GM12878 (cell line): ENCODE data around the gene SLC25A42. TPM values are rescaled to one million over a fixed set of nuclear protein-coding genes. Genes with fewer than 3 reads are reported as not detected.
A peak's percentile ranks its signal among the peaks of the same experiment; 100 is the strongest.

Source experiments
- ATAC-seq: fragments of 200-7000 bp; cut with Tn5 transposase; 3 replicates; pipeline ENCODE4 v1.9.1; 2020; ENCODE audit warnings: mild to moderate bottlenecking, moderate library complexity
- BruUV-seq: library from RNA; stranded (reverse); fragments of 400-500 nt; replicated peaks from 2 replicates; lab custom pipeline; 2021; lab: Mats Ljungman, UMichigan
- CTCF ChIA-PET: fragments of 300-600 bp; sonication (Branson Sonifier 250); formaldehyde crosslinking; extraction: SDS; loops from one replicate; lab custom pipeline; 2021; ENCODE audit warnings: inconsistent platforms; lab: Yijun Ruan, JAX
- POLR2A ChIA-PET: fragments of 350-600 bp; formaldehyde crosslinking; extraction: SDS; loops from one replicate; lab custom pipeline; 2021; ENCODE audit warnings: inconsistent platforms; lab: Charles Lee
- RAD21 ChIA-PET: fragments of 300-600 bp; sonication (Branson Sonifier 250); formaldehyde crosslinking; loops from one replicate; lab custom pipeline; 2023; ENCODE audit warnings: antibody characterized with exemption; ENCODE audit not compliant: unreplicated experiment; lab: Charles Lee
- SMC1A ChIA-PET: fragments of 300-600 bp; sonication (Branson Sonifier 250); formaldehyde crosslinking; loops from one replicate; lab custom pipeline; 2023; ENCODE audit not compliant: unreplicated experiment, uncharacterized antibody; lab: Charles Lee
- DNase-seq: peaks from one replicate; pipeline ENCODE4 v3.0.0-alpha.2; 2011; ENCODE audit warnings: low read depth, low spot score
- FAIRE-seq: peaks from 3 replicates; lab custom pipeline; 2011; peaks lifted over from hg19 to GRCh38; lab: Jason Lieb, UNC
- H2AFZ ChIP-seq: 2 replicates; pipeline ENCODE4 v1.6.0; 2011; ENCODE audit warnings: low read depth, low read length, control low read depth; ENCODE audit not compliant: control insufficient read depth
- H3K27ac ChIP-seq: 2 replicates; pipeline ENCODE4 v1.5.1; 2011; ENCODE audit warnings: control low read depth; ENCODE audit not compliant: control insufficient read depth, insufficient read depth
- H3K27me3 ChIP-seq, 2 experiments: replicated peaks in 1 of 2; 2 replicates each; pipeline versions ENCODE4 v1.6.0 to v1.6.1; 2011; ENCODE audit warnings: low read length in 1 of 2; ENCODE audit not compliant: control insufficient read depth in 2 of 2, insufficient read depth in 2 of 2
- H3K36me3 ChIP-seq, 2 experiments: 2 replicates each; pipeline ENCODE4 v1.5.1; 2011; ENCODE audit warnings: low read length in 1 of 2; ENCODE audit not compliant: control insufficient read depth in 2 of 2, insufficient read depth in 2 of 2
- H3K4me1 ChIP-seq: 2 replicates; pipeline ENCODE4 v1.6.1; 2011; ENCODE audit warnings: mild to moderate bottlenecking, low read length, moderate library complexity, mixed read lengths; ENCODE audit not compliant: control insufficient read depth, insufficient read depth
- H3K4me2 ChIP-seq: 2 replicates; pipeline ENCODE4 v1.6.0; 2011; ENCODE audit warnings: control low read depth; ENCODE audit not compliant: control insufficient read depth, insufficient read depth
- H3K4me3 ChIP-seq: fragments of 200-600 bp; sonication (generic); 2 replicates; pipeline ENCODE4 v1.5.1; 2016
- H3K79me2 ChIP-seq: 2 replicates; pipeline ENCODE4 v1.6.0; 2011; ENCODE audit warnings: low read length; ENCODE audit not compliant: control insufficient read depth, insufficient read depth
- H3K9ac ChIP-seq: 2 replicates; pipeline ENCODE4 v1.8.0; 2011; ENCODE audit warnings: low read length, control low read depth, mixed read lengths; ENCODE audit not compliant: control insufficient read depth, insufficient read depth
- H3K9me3 ChIP-seq: replicated peaks from 3 replicates; pipeline ENCODE4 v1.5.1; 2011; ENCODE audit warnings: mild to moderate bottlenecking, low read length; ENCODE audit not compliant: control insufficient read depth, insufficient read depth
- H4K20me1 ChIP-seq: 2 replicates; pipeline ENCODE4 v1.6.0; 2011; ENCODE audit not compliant: control insufficient read depth, insufficient read depth
- ASH2L ChIP-seq: fragments of 300-600, 200-600 bp; sonication (generic); IDR thresholded peaks from 2 replicates; pipeline ENCODE4 v1.6.1; 2017; ENCODE audit warnings: low read depth, mild to moderate bottlenecking, borderline replicate concordance
- ATF3 ChIP-seq: IDR thresholded peaks from 2 replicates; pipeline ENCODE4 v1.6.1; 2011; ENCODE audit warnings: low read depth, mild to moderate bottlenecking, low read length, moderate library complexity, borderline replicate concordance; ENCODE audit errors: extremely low read depth
- CBFB ChIP-seq: IDR thresholded peaks from 2 replicates; pipeline ENCODE4 v1.6.1; 2016; ENCODE audit warnings: antibody characterized with exemption, low read depth
- GABPA ChIP-seq: IDR thresholded peaks from 2 replicates; pipeline ENCODE4 v1.6.1; 2014; ENCODE audit warnings: antibody characterized with exemption, low read depth, mild to moderate bottlenecking, inconsistent platforms
- HDAC2 ChIP-seq: fragments of 200-600 bp; sonication (generic); IDR thresholded peaks from 2 replicates; pipeline ENCODE4 v1.6.1; 2017
- HDGF ChIP-seq: fragments of 450-650 bp; IDR thresholded peaks from 2 replicates; pipeline ENCODE4 v1.6.1; 2016; ENCODE audit warnings: antibody characterized with exemption
- MYC ChIP-seq: IDR thresholded peaks from 2 replicates; pipeline ENCODE4 v1.6.1; 2011; ENCODE audit warnings: mild to moderate bottlenecking, low read length, moderate library complexity, inconsistent platforms; ENCODE audit not compliant: insufficient read depth, insufficient replicate concordance, insufficient read length, severe bottlenecking
- NBN ChIP-seq: fragments of 450-650 bp; IDR thresholded peaks from 2 replicates; pipeline ENCODE4 v1.6.1; 2016
- NFXL1 ChIP-seq: fragments of 450-650 bp; IDR thresholded peaks from 2 replicates; pipeline ENCODE4 v1.6.1; 2017; ENCODE audit warnings: antibody characterized with exemption, mild to moderate bottlenecking, borderline replicate concordance
- NR2F1 ChIP-seq: fragments of 450-650 bp; conservative IDR thresholded peaks from 2 replicates; pipeline ENCODE4 v1.6.1; 2017; ENCODE audit warnings: mild to moderate bottlenecking
- RUNX3 ChIP-seq: IDR thresholded peaks from 2 replicates; pipeline ENCODE4 v1.6.1; 2012; ENCODE audit warnings: low read length, inconsistent platforms
- TBL1XR1 ChIP-seq: IDR thresholded peaks from 2 replicates; pipeline ENCODE4 v1.6.1; 2012; ENCODE audit warnings: low read depth, low read length, improper control_type of control experiment
- ZNF592 ChIP-seq: fragments of 450-650 bp; IDR thresholded peaks from 2 replicates; pipeline ENCODE4 v1.6.1; 2017; ENCODE audit warnings: mild to moderate bottlenecking, moderate library complexity
- ZZZ3 ChIP-seq: IDR thresholded peaks from 2 replicates; pipeline ENCODE4 v1.6.1; 2011; ENCODE audit warnings: low read depth; ENCODE audit not compliant: control insufficient read depth, insufficient read length
- WGBS: methylation state at CpG from one replicate; pipeline ENCODE4 v1.1.6; 2016; ENCODE audit warnings: low lambda C conversion rate; ENCODE audit not compliant: insufficient replicate concordance, insufficient coverage; ENCODE audit errors: missing lambda C conversion rate; 5-methylcytosine and 5-hydroxymethylcytosine counted together
- in situ Hi-C: fragments of 300-500 bp; cut with MboI; formaldehyde crosslinking; loops from 9 replicates; pipeline ENCODE4 v1.14.3; 2018; ENCODE audit warnings: mixed read lengths
- intact Hi-C: fragments of 100-400 bp; cut with micrococcal nuclease; formaldehyde crosslinking; loops from one replicate; pipeline ENCODE4 v1.14.2; 2022; ENCODE audit not compliant: unreplicated experiment
- polyA plus RNA-seq, 11 experiments: library from polyadenylated mRNA; depleted of rRNA in 4 of 11; unstranded in 6 of 11; stranded (reverse) in 5 of 11; fragments of >200 nt; fragmentation: Nextera tagmentation in 4 of 11; fragmentation: Illumina TruSeq in 1 of 11; extraction: Ambion mirVana in 4 of 11; extraction: Trizol in 1 of 11; gene quantifications; 1 replicate in 1 of 11; 2 replicates in 10 of 11; pipeline versions ENCODE4 v1.2.1 to v1.2.3, GENCODE V29; 2011 to 2016; ENCODE audit warnings: inconsistent platforms in 2 of 11, missing spikeins in 2 of 11, low read depth in 1 of 11
- total RNA-seq, 4 experiments: library from RNA; depleted of rRNA in 3 of 4; stranded (reverse); fragments of >200 nt in 3 of 4; fragmentation: Illumina TruSeq in 1 of 4; extraction: Trizol in 1 of 4; gene quantifications; 2 replicates each; pipeline versions ENCODE4 v1.2.1 to v1.2.3, GENCODE V29; 2013 to 2021
- TF ChIP-seq, protein P1 (sequence below): IDR thresholded peaks from 2 replicates; pipeline ENCODE4 v1.6.1; 2012; ENCODE audit warnings: low read depth, low read length, improper control_type of control experiment
- TF ChIP-seq, protein P2 (sequence below): fragments of 450-650 bp; IDR thresholded peaks from 2 replicates; pipeline ENCODE4 v1.6.1; 2017; ENCODE audit warnings: mild to moderate bottlenecking

Gene SLC25A42
- total and polyA plus RNA-seq, 10 of the 15 experiments (the other 5 are each of a cell fraction or from before 2014, with no cell fraction given), result 0.24 to 19.2 (median 9.6) TPM

DNA sequence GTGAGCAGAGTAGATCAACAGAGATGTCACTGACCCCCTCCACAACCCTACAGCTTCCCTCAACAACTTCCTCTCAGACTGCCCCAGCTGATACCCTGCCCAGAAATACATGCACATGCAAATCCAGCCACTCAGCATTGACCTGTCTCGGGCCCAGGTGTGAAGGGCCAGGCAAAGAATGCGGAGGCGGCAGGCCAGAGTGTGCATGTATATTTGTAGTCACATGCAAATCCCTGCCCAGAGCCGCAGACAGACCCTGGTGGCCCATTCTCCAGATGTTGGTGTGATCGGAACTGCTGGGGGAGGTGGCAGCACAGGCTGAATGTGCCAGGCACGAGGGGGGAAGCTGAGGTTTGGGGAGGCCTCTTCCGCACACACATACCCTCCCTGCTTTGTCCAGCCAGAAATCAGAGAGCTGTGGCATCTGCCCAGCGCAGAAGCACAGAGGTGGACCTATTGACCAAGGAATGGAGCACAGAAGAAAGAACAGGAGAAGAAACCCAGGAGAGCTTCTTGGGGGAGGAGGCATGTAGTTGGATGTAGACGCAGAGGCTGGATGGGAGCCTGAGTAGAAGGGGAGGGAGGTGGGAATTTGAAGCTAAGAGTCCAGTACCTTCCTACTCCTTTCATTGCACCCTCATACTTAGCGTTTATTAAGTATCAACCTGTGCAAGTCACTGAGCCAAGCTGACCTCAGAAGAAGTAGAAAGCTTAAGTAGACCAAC, 91.9 kb downstream of the SLC25A42 start:
- 4% methylated on average over 10 of the region's 10 CpGs for WGBS
- H3K4me1 ChIP-seq, result peaks cover 64% of the 10 kb centered on the region
- no peak overlapping the region for H3K9ac ChIP-seq
- H3K4me2 ChIP-seq, result peak overlapping the region; percentile 53
- ChIA-PET CTCF (interaction anchor here (0.8 to 11.3 kb wide), 10 partner anchors 8 to 334 kb away, joined by 3 to 135 read pairs (median 5); partner anchors contain the start of genes GATAD2A and MEF2B), SMC1A (interaction anchor here (0.6 to 7.4 kb wide), 11 partner anchors 8 to 88 kb away, joined by 3 to 83 read pairs (median 6); partner anchors contain the start of genes MEF2B and NR2C2AP), POLR2A (interaction anchor here (0.9 to 7.7 kb wide), 6 partner anchors 10 to 442 kb away, joined by 3 to 74 read pairs (median 7); partner anchors contain the start of genes BORCS8, MEF2B and RFXANK), RAD21 (interaction anchor here (0.6 to 17.5 kb wide), 7 partner anchors 9 to 473 kb away, joined by 3 to 394 read pairs (median 4); partner anchors contain the start of genes BORCS8, GATAD2A, MEF2B and RFXANK)
- H3K36me3 ChIP-seq, result peaks cover 0 to 3% of the 10 kb centered on the region in 2 experiments; a peak in 1 of 4 replicates
- FAIRE-seq, result peak; percentile 54
- H3K79me2 ChIP-seq, result peaks cover 2% of the 10 kb centered on the region
- intact Hi-C loops (no loop called here), in situ Hi-C loops (no loop called here)
- H3K27me3 ChIP-seq, result no peaks in the 10 kb centered on the region
- no peaks in the 10 kb centered on the region for H4K20me1 ChIP-seq
- ATAC-seq, result peak; percentile 69
- no TSS peak for BruUV-seq
- H3K4me3 ChIP-seq, result peak overlapping the region; percentile 32; the same call in 1 of the 2 replicates
- peak; percentile 84 for DNase-seq
- H2AFZ ChIP-seq, result no peak overlapping the region
- H3K9me3 ChIP-seq, result no peaks in the 10 kb centered on the region; the same call in 2 of the 3 replicates
- peak overlapping the region; percentile 63 for H3K27ac ChIP-seq
- TF ChIP-seq RUNX3 (peak; percentile 78), HDAC2 (no peak; the same call in 1 of the 2 replicates), NFXL1 (no peak), ASH2L (no peak), ZZZ3 (no peak), TBL1XR1 (peak; percentile 88; the same call in 1 of the 2 replicates), CBFB (peak; percentile 75), GABPA (no peak), ZNF592 (no peak), ATF3 (no peak), MYC (peak; percentile 38), NBN (no peak; the same call in none of the 2 replicates), HDGF (peak; percentile 58; the same call in 1 of the 2 replicates), NR2F1 (peak; percentile 43)
- TF ChIP-seq, protein P1, sequence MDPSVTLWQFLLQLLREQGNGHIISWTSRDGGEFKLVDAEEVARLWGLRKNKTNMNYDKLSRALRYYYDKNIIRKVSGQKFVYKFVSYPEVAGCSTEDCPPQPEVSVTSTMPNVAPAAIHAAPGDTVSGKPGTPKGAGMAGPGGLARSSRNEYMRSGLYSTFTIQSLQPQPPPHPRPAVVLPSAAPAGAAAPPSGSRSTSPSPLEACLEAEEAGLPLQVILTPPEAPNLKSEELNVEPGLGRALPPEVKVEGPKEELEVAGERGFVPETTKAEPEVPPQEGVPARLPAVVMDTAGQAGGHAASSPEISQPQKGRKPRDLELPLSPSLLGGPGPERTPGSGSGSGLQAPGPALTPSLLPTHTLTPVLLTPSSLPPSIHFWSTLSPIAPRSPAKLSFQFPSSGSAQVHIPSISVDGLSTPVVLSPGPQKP, result no peak
- TF ChIP-seq, protein P2, sequence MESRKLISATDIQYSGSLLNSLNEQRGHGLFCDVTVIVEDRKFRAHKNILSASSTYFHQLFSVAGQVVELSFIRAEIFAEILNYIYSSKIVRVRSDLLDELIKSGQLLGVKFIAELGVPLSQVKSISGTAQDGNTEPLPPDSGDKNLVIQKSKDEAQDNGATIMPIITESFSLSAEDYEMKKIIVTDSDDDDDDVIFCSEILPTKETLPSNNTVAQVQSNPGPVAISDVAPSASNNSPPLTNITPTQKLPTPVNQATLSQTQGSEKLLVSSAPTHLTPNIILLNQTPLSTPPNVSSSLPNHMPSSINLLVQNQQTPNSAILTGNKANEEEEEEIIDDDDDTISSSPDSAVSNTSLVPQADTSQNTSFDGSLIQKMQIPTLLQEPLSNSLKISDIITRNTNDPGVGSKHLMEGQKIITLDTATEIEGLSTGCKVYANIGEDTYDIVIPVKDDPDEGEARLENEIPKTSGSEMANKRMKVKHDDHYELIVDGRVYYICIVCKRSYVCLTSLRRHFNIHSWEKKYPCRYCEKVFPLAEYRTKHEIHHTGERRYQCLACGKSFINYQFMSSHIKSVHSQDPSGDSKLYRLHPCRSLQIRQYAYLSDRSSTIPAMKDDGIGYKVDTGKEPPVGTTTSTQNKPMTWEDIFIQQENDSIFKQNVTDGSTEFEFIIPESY, result no peak
